GM12872 (cell line): ENCODE data around the gene ACYP2.

Experiments
- TF ChIP-seq, protein P1 (sequence below): IDR thresholded peaks from 3 replicates; pipeline ENCODE4 v1.5.1; 2011; ENCODE audit warnings: low read depth, mild to moderate bottlenecking, low read length, moderate library complexity; ENCODE audit not compliant: insufficient read depth

The ACYP2 gene

DNA sequence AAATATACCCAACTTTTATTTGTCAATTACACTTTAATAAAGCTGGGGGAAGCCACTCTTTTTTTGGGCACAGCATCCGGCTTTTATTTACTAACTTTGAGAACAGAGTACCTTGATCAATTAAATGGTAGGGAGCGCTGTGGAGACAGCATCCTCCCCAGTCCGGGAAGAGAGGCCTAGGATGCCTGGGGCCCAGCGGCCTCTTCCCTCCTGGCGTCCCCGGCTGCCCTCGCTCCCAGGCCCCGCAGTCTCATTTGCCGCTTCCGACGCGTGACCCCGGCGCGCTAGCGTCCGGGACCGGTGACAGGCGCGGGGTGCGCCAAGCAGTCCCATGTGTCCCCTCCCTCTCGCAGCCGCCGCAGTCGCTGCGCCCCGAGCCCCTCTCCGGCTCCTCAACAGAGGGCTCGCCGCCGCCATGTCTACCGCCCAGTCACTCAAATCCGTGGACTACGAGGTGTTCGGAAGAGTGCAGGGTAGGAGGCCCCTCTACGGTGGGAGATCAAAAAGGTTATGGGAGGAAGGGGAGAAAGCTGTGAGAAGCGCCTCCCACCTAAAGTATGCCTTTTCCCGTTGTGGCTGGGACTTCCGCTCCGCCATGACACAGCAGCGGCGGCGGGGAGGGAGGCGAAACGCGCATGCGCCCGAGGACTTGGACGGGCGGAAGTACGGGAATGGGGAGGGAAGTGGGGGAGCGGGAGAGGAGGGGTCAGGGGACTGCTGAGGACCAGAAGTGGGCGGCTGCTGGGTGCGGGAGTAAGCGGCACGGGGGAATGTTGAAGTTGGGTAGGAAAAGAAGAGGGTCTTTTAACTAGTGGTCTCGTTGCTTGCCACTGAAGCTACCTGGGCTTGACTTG lies at the start of gene ACYP2:
ACYP2 (plus strand) TSS at position 332 of the 854 bp plus-strand sequence.
- TF ChIP-seq, protein P1, sequence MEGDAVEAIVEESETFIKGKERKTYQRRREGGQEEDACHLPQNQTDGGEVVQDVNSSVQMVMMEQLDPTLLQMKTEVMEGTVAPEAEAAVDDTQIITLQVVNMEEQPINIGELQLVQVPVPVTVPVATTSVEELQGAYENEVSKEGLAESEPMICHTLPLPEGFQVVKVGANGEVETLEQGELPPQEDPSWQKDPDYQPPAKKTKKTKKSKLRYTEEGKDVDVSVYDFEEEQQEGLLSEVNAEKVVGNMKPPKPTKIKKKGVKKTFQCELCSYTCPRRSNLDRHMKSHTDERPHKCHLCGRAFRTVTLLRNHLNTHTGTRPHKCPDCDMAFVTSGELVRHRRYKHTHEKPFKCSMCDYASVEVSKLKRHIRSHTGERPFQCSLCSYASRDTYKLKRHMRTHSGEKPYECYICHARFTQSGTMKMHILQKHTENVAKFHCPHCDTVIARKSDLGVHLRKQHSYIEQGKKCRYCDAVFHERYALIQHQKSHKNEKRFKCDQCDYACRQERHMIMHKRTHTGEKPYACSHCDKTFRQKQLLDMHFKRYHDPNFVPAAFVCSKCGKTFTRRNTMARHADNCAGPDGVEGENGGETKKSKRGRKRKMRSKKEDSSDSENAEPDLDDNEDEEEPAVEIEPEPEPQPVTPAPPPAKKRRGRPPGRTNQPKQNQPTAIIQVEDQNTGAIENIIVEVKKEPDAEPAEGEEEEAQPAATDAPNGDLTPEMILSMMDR = no peak

DNA sequence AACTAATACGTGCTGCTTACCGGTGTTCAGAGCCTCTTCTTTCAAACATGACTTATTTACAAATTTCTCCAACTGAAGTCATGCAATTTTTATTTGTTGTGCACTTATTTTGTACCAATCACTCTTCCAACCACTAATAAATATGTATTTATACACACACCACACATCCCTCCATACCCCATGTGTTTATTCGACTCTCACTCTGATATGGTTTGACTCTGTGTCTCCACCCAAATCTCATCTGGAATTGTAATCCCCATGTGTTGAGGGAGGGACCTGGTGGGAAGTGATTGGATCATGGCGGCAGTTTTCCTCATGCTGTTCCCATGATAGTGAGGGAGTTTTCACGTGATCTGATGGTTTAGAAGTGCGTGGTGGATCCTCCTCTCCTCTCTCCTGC lies 49.5 kb upstream of the ACYP2 start:
- TF ChIP-seq, protein P1 = no peak

DNA sequence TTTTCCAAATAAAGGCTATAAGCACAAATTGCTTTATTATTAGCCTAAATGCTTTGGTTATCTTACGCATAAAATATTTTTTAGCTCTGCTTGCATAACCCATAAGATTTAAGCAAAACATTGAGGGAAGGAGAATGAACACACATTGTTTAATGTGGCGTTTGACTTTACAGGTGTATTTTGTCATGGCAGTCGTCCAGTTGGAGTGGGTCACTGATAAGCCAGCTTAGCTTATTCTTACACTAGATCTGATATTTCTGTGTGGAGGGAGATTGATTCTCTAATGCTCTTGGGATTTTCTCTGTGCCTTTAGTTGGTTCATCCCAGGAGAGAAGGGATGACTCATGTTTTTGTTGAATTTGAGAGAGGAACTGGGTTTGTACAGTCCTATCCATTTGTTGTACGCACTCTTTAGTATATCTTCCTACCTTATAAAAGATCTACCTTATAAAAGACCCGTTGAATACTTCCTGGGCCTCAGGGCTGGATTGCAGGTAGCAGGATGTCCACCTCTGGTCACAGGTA lies 47.5 kb upstream of the ACYP2 start:
- TF ChIP-seq, protein P1 = no peak

DNA sequence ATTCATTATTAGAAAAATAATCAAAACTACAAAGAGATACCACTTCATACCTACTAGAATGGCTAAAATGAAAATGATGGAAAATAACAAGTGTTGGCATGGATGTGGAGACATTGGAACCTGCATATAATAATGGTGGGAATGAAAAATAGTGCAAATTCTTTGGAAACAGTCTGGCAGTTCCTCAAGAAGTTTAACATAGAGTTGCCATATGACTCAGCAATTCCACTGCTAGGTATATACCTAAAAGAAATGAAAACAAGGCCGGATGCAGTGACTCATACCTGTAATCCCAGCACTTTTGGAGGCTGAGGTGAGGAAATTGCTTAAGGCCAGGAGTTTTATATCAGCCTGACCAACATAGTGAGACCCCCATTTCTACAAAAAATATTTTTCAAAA lies 41.6 kb upstream of the ACYP2 start:
- TF ChIP-seq, protein P1 = no peak

GRCh38 chr2:54074606-54075341 lies 40.6 kb upstream of the ACYP2 start:
- TF ChIP-seq, protein P1 = no peak

GRCh38 chr2:54076586-54076985 lies 38.8 kb upstream of the ACYP2 start:
- TF ChIP-seq, protein P1 = no peak

DNA sequence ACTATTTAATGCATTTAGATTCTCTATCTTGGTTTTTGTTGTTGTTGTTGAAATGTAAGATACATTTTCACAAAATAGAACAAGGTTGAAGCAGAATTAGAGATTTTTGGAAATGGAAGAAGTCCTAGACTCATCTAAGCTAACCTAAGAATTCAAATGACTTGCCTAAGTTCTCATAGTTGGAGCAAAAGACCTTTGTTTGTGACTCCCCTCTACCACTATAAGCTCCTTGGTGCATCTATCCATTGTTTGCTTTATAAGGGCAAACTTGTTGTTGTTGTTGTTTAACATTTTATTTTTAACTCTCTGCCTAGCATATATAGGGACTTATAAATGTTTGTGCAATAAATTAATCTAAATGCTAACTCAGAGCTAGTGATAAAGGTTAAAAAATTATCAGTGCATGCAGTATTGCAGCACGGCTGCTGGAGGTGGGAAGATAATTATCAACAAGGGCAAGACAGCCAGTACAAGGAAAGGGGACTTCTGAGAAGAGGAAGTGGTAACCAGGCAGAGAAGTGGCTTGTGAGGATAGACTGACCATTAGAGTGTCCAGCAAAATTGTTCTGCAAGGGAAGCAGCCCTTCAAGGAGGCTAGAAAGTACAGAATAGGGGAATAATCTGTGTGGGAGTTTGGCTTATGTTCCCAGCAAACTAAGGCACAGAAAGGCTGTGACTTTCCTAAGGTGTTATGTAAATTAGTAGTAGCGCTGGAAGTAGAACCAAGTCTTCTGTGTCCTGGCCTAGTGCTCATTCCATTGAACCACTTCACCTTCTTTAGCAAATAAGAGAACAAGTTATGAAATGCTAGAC lies 38.1 kb upstream of the ACYP2 start:
- TF ChIP-seq, protein P1 = no peak
